NCI-H1092 treated with DMSO at 0.1 percent for 48 hours (cell line): ENCODE results near the gene CTU2.

Source experiments
- DNase-seq: peaks from one replicate; lab custom pipeline; 2025; lab: John Stamatoyannopoulos, UW

CTU2 gene

DNA sequence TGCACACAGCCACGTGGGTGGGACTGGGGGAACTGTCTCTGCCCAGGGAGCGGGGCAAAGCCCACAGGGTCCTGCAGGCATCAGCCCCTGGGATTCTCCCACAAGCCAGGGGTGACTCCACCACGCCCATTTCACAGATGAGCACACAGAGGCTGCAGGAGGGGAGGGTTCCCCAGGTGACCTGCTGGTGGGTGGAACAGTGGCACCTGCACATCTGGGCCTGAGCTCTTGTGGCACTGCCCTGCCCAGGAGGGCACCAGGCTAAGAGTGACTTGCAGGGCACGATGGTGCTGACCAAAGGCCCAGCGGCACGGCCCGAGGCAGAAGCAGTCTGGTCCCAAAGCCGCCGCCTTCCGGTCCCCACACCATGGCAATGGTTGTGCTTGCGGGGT is 54.8 kb downstream of the CTU2 start:
- no peak for DNase-seq

DNA sequence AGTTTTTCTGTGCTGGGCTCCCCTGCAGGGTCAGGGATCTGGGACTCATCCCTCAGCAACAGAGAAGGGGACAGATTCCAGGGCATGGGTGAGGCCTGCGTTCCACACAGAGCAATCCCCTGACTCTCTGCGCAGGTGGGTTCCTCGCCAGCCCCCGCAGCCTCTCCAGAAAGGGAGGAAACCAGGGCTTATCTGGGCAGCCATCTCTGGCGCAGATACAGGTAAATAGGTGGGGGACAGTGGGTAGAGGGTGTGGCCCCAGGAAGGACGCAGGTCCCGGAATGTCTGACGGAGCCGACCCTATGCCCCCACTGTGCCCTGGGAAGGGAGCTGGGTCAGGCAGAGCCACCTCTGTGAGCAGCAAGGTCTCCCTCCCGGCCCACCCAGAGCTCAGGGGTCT is 55.5 kb downstream of the CTU2 start:
- no peak for DNase-seq

DNA sequence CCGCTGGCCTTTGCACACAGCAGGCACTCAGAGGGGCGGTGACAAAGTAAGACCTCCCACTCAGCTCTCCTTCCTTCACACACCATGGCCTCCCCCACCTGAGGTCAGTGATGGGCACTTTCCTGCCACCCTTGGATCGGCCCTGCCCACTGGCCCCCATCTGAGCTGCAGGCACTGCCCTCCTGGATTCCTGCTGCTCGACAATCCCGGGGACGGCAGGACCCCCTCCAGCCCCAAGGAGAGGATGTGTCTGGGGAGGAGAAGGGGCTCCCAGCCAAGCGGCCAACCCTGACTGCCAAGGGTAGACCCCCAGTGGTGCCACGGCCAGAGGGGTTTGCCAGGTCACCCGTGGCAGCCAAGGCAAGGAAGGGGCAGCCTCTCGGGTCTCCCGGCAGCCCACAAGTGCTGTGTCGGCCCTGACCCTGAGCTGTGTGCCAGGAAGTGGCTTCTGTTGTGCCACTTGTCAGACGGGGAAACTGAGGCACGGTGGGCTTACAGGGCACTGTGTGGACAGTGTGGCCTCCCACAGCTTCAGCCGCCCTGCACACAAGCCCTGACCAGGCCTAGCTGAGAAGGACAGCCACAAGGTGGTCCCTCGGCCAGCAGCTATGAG is 56.1 kb downstream of the CTU2 start:
- no peak for DNase-seq

DNA sequence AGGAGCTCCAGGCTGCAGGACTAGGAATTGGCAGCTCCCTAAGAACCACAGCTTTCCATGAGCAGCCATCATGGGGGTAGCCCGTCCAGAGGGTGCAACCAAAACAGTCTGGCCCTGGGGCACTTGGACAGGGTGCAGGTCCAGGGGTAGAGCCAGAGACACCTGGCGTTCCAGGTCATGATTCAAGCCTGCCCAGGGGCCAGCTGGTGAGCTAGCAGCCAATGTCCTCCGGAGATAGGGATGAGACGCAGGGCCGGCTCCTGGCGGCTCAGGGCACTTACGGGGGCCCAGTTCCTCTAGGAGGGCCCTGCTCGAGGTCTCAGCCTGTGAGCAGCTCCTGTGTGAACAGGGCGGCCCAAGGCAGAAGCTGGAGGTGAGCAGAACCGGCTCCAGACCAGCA is 56.6 kb downstream of the CTU2 start:
- DNase-seq: no peak

DNA sequence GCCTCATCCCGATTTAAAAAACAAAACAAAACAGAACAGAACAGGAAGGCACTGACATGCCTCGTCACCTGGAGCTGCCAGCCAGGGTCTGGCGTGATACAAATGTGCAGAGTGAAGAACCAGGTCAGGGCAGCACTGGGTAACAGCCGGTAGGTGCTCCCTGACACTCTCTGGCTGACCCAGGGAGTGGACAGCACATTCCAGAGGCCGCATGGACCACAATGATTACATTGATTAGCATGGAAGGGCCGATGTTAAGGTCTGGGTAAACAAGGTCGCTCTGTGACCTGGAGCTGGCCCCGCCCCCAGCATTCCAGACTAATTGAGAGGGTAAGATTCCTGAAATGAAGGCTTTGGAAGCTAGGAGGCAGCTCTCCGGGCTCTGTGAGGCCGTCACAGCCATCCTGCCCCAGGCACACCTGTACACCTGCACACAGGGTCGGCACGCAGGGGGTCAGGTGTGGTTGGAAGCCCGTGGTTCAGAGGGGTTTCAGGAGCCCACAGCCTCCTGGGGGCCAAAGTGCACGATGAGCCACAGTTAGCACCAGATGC is 57.3 kb downstream of the CTU2 start:
- DNase-seq: no peak

DNA sequence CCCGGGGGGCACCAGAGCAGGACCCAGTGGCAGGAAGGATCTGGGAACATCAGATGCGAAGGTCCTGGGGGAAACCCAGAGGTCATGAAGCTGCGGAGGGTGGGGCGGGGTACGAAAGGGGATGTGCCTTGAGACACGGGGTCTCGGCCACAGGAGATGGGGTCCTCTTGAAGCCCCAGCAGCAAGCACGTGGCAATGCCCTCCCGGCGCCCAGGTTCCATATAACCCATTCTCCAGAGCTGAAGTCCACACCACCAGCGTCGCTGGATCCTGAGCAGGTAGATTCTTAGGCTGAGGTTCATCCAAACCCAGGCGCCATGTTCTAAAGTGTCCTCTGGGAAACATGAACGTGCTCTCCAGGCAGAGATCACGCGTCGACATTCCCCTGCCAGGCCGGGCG is 57.8 kb downstream of the CTU2 start:
- no peak for DNase-seq

DNA sequence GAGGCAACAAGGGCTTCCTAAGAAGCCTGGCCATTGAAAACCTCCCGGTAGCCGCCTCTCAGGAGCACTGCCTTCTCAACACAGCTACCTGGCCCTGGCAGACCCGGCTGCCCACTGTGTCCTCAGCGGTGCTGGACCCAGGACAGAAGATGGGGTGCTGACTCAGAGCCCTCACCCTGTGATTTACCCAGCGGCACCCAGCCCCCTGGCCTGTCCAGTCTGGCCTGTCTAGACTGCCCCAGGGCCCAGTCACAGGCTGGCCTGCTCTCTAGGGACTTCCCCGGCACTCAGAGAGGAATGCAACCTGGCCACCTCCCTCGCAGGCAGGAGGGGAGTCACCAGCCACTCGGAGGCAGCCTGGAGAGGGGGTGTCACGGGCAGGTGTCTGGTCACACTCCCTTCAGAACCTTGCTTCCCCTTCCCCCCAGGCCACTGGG is 58.6 kb downstream of the CTU2 start:
- DNase-seq: no peak
